Natural killer cell (primary cell): ENCODE results near the gene ANKRD52. TPM values are rescaled to one million over a fixed set of nuclear protein-coding genes. Genes with fewer than 3 reads are reported as not detected.
A peak's percentile ranks its signal among the peaks of the same experiment; 100 is the strongest.

Experiments used
- ATAC-seq, 3 donors: fragments of 150-1000 bp in 2 of 3; fragments of 200-7000 bp in 1 of 3; cut with Tn5 transposase; 1 replicate in 1 of 3; 2 replicates in 2 of 3; pipeline ENCODE4 v1.10.0; 2021; ENCODE audit warnings: mild to moderate bottlenecking in 2 of 3, moderate library complexity in 2 of 3
- DNase-seq, 2 donors: peaks; one replicate each; pipeline versions ENCODE4 v3.0.0 to v3.0.0-alpha.2; 2013 to 2021; ENCODE audit warnings: mixed read lengths in 1 of 2
- H3K27ac ChIP-seq: one replicate; pipeline ENCODE4 v1.5.1; 2013; ENCODE audit warnings: mild to moderate bottlenecking, low read length
- H3K27me3 ChIP-seq: one replicate; pipeline ENCODE4 v1.6.1; 2013; ENCODE audit warnings: low read length; ENCODE audit not compliant: control insufficient read depth, insufficient read depth
- H3K36me3 ChIP-seq: one replicate; pipeline ENCODE4 v1.6.1; 2013; ENCODE audit warnings: low read length; ENCODE audit not compliant: control insufficient read depth, insufficient read depth
- H3K4me1 ChIP-seq: one replicate; pipeline ENCODE4 v1.6.1; 2013; ENCODE audit warnings: low read length; ENCODE audit not compliant: control insufficient read depth, insufficient read depth
- H3K4me3 ChIP-seq: one replicate; pipeline ENCODE4 v1.5.1; 2013; ENCODE audit warnings: low read length
- H3K9me3 ChIP-seq: one replicate; pipeline ENCODE4 v1.6.1; 2013; ENCODE audit warnings: low read length; ENCODE audit not compliant: control insufficient read depth, insufficient read depth
- H3K27ac Mint-ChIP-seq, 2 donors: one replicate each; pipeline ENCODE4 v1.8.0; 2022; ENCODE audit warnings: mild to moderate bottlenecking in 2 of 2, mixed read lengths in 2 of 2, moderate library complexity in 1 of 2
- H3K27me3 Mint-ChIP-seq, 2 donors: one replicate each; pipeline ENCODE4 v1.8.0; 2022; ENCODE audit warnings: low read depth in 2 of 2, mixed read lengths in 2 of 2
- H3K36me3 Mint-ChIP-seq: one replicate; pipeline ENCODE4 v1.8.0; 2022; ENCODE audit warnings: mixed read lengths
- H3K4me1 Mint-ChIP-seq, 2 donors: one replicate each; pipeline ENCODE4 v1.8.0; 2022; ENCODE audit warnings: mixed read lengths in 2 of 2
- H3K4me3 Mint-ChIP-seq: one replicate; pipeline ENCODE4 v1.8.0; 2022; ENCODE audit warnings: mild to moderate bottlenecking, moderate library complexity, mixed read lengths
- H3K9me3 Mint-ChIP-seq, 2 donors: one replicate each; pipeline ENCODE4 v1.8.0; 2022; ENCODE audit warnings: mixed read lengths in 2 of 2
- CTCF ChIP-seq: fragments of 200-600 bp; IDR thresholded peaks from one replicate; pipeline ENCODE4 v1.8.0; 2022; ENCODE audit warnings: antibody characterized with exemption
- WGBS: methylation state at CpG from one replicate; pipeline ENCODE4 v1.1.7; 2013; ENCODE audit warnings: missing lambda C conversion rate; ENCODE audit not compliant: insufficient coverage; 5-methylcytosine and 5-hydroxymethylcytosine counted together
- intact Hi-C: fragments of 100-400 bp; cut with micrococcal nuclease; formaldehyde crosslinking; loops from one replicate; pipeline ENCODE4 v1.14.2; 2022
- total RNA-seq, 4 donors: library from RNA; stranded (reverse); fragments of 120-200 nt in 1 of 4; gene quantifications; one replicate each; pipeline versions ENCODE4 v1.2.3 to v1.2.4, GENCODE V29; 2013 to 2022

The ANKRD52 gene
- total RNA-seq, 3 donors from 2014 or later (not counting 1 experiment from before 2014, with no cell fraction given): 34.1 to 52.2 (median 51.4) TPM

- H3K27ac ChIP-seq: no peak overlapping the region
- peaks cover 10% of the 10 kb centered on the region for H3K36me3 Mint-ChIP-seq
- WGBS: 98% methylated on average over 8 of the region's 8 CpGs
- H3K27ac Mint-ChIP-seq: peak overlapping the region in 1 of 2 donors; percentile 88
- peaks cover 24% of the 10 kb centered on the region for H3K4me1 ChIP-seq
- H3K27me3 Mint-ChIP-seq: no peaks in the 10 kb centered on the region
- no peaks in the 10 kb centered on the region for H3K9me3 ChIP-seq
- no peak for ATAC-seq
- intact Hi-C loops: loop anchor here (5.0 to 10.0 kb wide), 2 partner anchors 35 to 208 kb away; partner anchors contain the start of genes NABP2, RNF41 and SPRYD4
- TF ChIP-seq CTCF: no peak
- H3K36me3 ChIP-seq: peaks cover 44% of the 10 kb centered on the region
- H3K9me3 Mint-ChIP-seq: no peaks in the 10 kb centered on the region
- H3K4me1 Mint-ChIP-seq: peaks cover 8 to 26% of the 10 kb centered on the region in 2 donors
- no peak for DNase-seq
- no peaks in the 10 kb centered on the region for H3K27me3 ChIP-seq
- H3K4me3 Mint-ChIP-seq: peak overlapping the region; percentile 83
- H3K4me3 ChIP-seq: peak overlapping the region; percentile 53
These were observed 1.1 kb downstream of the ANKRD52 start for GRCh38 chr12:56257071-56257470.

- Mint-ChIP-seq H3K27ac (peak overlapping the region in 1 of 2 donors; percentile 47), H3K9me3 (no peaks in the 10 kb centered on the region), H3K27me3 (no peaks in the 10 kb centered on the region), H3K4me1 (peaks cover 8 to 26% of the 10 kb centered on the region in 2 donors), H3K4me3 (peak overlapping the region; percentile 83), H3K36me3 (peaks cover 10% of the 10 kb centered on the region)
- no peak overlapping the region for H3K4me3 ChIP-seq
- intact Hi-C loops: loop anchor here (5.0 to 10.0 kb wide), 2 partner anchors 34 to 208 kb away; partner anchors contain the start of genes NABP2, RNF41 and SPRYD4
- H3K27me3 ChIP-seq: no peaks in the 10 kb centered on the region
- peaks cover 24% of the 10 kb centered on the region for H3K4me1 ChIP-seq
- 94% methylated on average over 2 of the region's 4 CpGs for WGBS
- peaks cover 49% of the 10 kb centered on the region for H3K36me3 ChIP-seq
- H3K9me3 ChIP-seq: no peaks in the 10 kb centered on the region
- no peak for TF ChIP-seq CTCF
- no peak overlapping the region for H3K27ac ChIP-seq
- DNase-seq (no peak), ATAC-seq (no peak)
These were observed 1.7 kb downstream of the ANKRD52 start for GRCh38 chr12:56256326-56256960.

- Mint-ChIP-seq H3K27ac (peak overlapping the region in 1 of 2 donors; percentile 47), H3K27me3 (no peaks in the 10 kb centered on the region), H3K36me3 (peaks cover 10% of the 10 kb centered on the region), H3K4me3 (no peak overlapping the region), H3K9me3 (no peaks in the 10 kb centered on the region), H3K4me1 (peaks cover 8 to 26% of the 10 kb centered on the region in 2 donors)
- intact Hi-C loops: loop anchor here (5.0 to 10.0 kb wide), 2 partner anchors 33 to 209 kb away; partner anchors contain the start of genes NABP2, RNF41 and SPRYD4
- no peak overlapping the region for H3K27ac ChIP-seq
- peaks cover 24% of the 10 kb centered on the region for H3K4me1 ChIP-seq
- WGBS: 94% methylated on average over 7 of the region's 7 CpGs
- no peaks in the 10 kb centered on the region for H3K9me3 ChIP-seq
- no peaks in the 10 kb centered on the region for H3K27me3 ChIP-seq
- H3K4me3 ChIP-seq: no peak overlapping the region
- TF ChIP-seq CTCF: no peak
- H3K36me3 ChIP-seq: peaks cover 52% of the 10 kb centered on the region
- ATAC-seq: no peak
- DNase-seq: no peak
These were observed 2.5 kb downstream of the ANKRD52 start for GRCh38 chr12:56255671-56256070.
